ENCODE measurements around the gene SERPINB6.

- TF ChIP-seq POLR2A (IDR thresholded peaks at IDR 0.05; ENCODE audit: low read depth, low read length) (no peak), POLR2AphosphoS5 (IDR thresholded peaks at IDR 0.05; ENCODE audit: low read depth, low read length) (no peak), TAF1 (IDR thresholded peaks at IDR 0.05; ENCODE audit: borderline replicate concordance, low read depth, low read length) (no peak)
Measured at GRCh38 chr6:2961506-2961905, 9.9 kb downstream of the SERPINB6 start.
